Fibroblast of the aortic adventitia (primary cell): ENCODE measurements around the gene GPATCH2. TPM values are rescaled to one million over a fixed set of nuclear protein-coding genes. Genes with fewer than 3 reads are reported as not detected.

Experiments
- DNase-seq: peaks from one replicate; pipeline ENCODE4 v3.0.0-alpha.2; 2010; ENCODE audit warnings: low read depth
- H3K4me3 ChIP-seq: 2 replicates; pipeline ENCODE4 v1.5.1; 2011; ENCODE audit warnings: low read depth, mild to moderate bottlenecking, control low read depth, low read length, moderate library complexity
- CTCF ChIP-seq: IDR thresholded peaks from 2 replicates; pipeline ENCODE4 v1.5.1; 2011; ENCODE audit warnings: mild to moderate bottlenecking, low read length, control low read depth, inconsistent platforms; ENCODE audit not compliant: insufficient read depth
- total RNA-seq: library from RNA; depleted of rRNA; stranded (reverse); fragments of >200 nt; gene quantifications from 2 replicates; pipeline ENCODE4 v1.2.3, GENCODE V29; 2012; ENCODE audit warnings: low replicate concordance

The GPATCH2 gene
- total RNA-seq, 1 donor, result 23.6 TPM

GRCh38 chr1:217469983-217470382 is 160.9 kb downstream of the GPATCH2 start:
- H3K4me3 ChIP-seq, result no peak overlapping the region
- no peak for DNase-seq
- no peak for TF ChIP-seq CTCF

GRCh38 chr1:217465102-217465501 is 165.8 kb downstream of the GPATCH2 start:
- no peak for TF ChIP-seq CTCF
- DNase-seq, result no peak
- no peak overlapping the region for H3K4me3 ChIP-seq

DNA sequence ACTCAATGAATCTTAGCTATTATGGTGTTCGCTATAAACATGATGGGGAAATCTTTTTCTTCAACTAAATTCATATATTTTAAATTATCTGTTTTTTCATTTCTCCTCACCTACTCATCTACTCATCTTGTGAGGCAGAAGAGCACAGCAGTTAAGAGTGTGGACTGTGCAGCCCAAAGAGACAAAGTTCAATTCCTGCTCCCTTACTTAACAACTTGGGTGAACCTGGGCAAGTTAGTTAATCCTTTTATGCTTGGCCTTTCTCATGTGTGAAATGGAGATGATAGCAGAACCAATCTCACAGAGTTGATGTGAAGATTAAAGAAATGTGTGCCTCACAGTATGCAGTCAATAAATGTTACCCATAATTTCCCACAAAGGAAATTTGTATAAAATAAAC is 168.2 kb downstream of the GPATCH2 start:
- H3K4me3 ChIP-seq, result no peak overlapping the region
- DNase-seq, result no peak
- TF ChIP-seq CTCF, result no peak

GRCh38 chr1:217462159-217462558 is 168.7 kb downstream of the GPATCH2 start:
- H3K4me3 ChIP-seq, result no peak overlapping the region
- DNase-seq, result no peak
- no peak for TF ChIP-seq CTCF

- no peak for DNase-seq
- TF ChIP-seq CTCF, result no peak
- H3K4me3 ChIP-seq, result no peak overlapping the region
Observed at GRCh38 chr1:217457016-217457415, 173.9 kb downstream of the GPATCH2 start.

DNA sequence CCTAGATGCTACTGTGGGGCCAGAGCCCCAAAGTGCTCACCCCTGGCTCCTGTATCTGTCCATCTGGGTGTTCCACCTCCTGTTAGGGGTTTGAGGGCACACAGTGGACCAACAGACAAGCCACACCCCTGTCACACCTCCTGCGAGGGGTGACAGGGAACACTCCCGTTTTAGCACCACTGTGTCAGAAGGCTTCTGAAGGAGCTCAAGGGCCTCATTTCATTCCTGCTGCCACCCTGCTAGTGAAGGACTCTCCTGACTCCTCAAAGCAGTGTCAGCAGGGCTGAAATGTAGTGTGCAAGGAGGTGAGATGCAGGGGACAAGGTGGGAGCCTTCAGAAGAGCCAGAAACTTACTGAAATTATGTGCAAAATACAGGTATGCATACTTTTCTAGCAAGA is 174.6 kb downstream of the GPATCH2 start:
- H3K4me3 ChIP-seq, result no peak overlapping the region
- TF ChIP-seq CTCF, result no peak
- DNase-seq, result no peak

DNA sequence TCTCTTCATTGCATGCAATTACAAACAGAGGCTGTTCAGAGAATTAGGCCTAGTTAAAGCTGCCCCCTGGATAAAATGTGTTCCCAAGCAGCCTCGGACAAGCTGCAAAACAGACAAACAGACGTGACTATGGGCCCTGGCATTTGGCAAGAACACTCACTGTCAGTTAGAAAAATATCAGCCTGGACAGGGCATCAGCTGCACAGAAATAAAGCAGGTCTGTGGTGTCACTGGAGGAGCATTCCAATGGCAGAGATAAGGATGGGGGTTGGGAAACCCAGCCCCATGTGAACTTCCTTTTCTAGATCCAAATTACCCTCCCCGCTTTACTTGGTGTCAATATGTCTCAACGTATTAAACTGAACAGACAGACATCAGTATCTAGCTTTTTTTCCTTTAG is 177.1 kb downstream of the GPATCH2 start:
- DNase-seq, result no peak
- H3K4me3 ChIP-seq, result no peak overlapping the region
- no peak for TF ChIP-seq CTCF
